HG02623 (cell line): ENCODE data around the gene NVL.

Experiments
- ATAC-seq: cut with Tn5 transposase; IDR thresholded peaks from one replicate; pipeline ENCODE4 v1.9.1; 2021; ENCODE audit warnings: moderate library complexity; ENCODE audit not compliant: unreplicated experiment

Gene NVL

DNA sequence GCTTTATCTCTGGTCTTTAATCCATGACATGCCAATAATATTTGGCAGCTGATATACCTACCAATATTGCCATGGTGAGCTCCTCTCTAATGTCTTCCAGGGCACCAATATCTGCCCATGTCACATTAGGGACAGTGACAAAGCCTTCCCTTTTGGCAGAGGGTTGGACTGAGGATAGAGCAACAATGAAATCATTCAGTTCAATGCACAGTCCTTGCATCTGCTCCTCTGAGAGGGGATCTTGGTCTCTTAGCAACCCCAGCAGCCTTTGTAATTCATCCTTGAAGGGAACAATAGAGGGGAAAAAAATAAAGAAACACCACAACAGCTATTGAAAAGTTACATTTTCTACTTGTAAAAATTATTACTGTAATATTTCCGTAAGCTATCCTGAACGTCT, 42.3 kb downstream of the NVL start:
- no peak for ATAC-seq

DNA sequence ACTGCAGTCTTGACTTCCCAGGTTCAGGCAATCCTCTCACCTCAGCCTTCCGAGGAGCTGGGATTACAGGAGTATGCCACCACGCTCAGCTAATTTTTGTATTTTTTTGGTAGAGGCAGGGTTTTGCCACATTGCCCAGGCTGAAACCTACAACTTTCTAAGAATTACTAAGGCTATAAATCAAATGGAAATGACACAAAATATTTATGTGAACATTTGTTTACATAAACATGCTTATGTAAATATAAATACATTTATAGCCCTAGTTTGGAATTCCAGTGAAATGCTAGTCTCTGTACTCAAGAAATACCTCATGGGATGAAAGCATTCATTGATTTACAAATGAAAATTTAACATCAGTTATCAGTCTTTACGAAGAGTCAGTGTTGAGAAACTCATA, 47.8 kb downstream of the NVL start:
- no peak for ATAC-seq

DNA sequence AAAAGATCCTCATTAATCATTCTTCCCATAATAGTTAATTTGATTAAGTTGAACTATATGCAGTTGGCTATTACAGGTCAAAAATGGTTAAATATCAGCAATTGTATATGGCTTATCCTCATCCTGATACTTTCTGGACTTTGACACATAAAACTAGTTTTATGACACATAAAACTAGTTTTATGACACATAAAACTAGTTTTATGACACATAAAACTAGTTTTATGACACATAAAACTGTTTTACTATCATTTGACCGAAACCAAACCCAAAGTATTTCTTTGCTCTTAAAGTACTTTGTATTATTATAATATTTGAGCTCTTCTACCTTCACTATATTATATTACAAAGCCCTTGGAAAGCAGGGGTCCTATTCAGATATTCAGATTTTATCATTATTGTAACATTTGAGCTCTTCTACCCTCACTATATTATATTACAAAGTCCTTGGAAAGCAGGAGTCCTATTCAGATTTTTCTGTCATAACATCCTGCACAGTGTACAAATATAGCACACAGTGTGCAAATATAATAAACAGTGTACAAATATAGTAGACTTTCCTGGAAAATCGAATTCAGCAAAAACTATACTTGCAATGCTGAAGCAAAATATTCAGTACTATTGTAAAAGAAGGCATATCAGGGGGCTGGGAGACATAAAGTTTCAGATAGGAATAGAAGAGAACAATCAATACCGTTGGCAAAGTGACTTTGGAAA, 53.0 kb downstream of the NVL start:
- ATAC-seq, result no peak

DNA sequence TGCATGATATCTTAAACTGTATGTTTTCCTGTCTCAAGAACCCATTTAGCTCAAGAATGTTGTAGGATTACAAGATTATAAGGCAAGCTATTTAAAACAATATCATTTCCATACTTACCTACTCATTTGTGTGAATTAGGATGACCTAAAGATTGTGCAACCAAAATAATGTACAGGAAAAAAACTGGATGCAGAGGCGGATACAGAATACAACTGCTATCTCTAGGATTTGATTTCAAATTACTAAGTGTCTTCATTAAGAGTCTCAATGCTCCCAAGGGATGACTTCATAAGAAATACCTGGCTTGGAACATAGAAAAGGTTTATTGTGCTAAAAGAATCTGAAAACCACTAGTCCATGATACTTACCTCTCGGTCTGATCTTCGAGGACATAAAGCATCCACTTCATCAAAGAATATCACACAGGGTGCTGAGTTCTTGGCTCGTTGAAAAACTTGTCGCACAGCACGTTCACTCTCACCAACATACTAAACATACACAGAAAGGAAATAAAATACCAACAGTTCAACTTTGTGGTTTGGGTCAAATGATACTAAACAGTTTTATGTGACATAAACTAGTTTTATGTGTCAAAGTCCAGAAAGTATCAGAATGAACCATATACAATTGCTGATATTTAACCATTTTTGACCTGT, 54.9 kb downstream of the NVL start:
- no peak for ATAC-seq

DNA sequence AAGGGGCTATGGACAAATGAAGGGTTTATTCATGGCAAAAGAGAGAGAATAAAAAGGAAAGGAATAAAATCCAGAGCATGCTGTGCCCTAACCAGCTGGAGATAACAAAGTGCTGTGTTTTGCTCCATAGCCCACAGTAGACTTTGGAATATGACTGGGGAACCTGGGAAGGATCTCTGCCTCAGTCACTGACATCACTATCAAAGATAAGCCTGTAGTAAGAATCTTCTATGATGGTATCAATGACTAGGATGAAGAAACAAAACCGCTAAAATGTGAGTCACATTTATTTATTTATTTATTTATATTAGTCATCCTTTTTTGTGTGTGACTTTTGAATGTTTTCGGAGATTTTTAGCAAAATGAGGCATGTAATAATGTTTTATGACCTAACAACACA, 56.3 kb downstream of the NVL start:
- ATAC-seq, result no peak

DNA sequence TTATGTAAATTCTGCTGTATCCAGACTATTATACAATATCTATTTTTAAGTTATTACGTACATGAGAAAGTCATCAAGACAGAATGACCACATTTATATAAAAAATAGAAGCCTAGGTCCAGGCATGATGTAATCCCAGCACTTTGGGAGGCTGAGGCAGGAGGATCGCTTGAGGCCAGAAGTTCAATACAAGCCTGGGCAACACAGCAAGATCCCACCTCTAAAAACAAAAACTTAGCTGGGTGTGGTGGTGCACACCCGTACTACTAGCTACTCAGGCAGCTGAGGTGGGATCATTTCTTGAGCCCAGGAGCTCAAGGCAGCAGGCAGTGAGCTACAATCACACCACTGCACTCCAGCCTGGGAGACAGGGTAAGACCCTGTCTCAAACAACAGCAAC, 58.9 kb downstream of the NVL start:
- no peak for ATAC-seq

DNA sequence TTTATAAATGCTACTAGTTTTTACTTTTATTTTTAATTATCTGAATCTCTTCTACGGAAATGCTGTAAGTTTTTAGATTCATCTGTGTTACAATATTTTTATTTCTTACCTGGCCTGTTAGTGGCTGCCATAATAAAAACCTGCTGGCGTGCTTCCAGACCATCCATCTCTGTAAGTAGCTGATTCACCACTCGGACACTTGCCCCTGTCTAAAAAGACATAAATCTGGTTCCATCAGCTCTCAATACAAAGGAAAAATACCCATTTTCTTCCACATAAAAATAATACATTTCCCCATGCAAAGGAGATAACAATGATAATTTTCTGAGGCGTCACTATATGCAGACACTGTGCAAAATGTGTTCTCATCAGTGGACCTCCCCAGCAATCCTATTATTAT, 62.0 kb downstream of the NVL start:
- ATAC-seq, result no peak

DNA sequence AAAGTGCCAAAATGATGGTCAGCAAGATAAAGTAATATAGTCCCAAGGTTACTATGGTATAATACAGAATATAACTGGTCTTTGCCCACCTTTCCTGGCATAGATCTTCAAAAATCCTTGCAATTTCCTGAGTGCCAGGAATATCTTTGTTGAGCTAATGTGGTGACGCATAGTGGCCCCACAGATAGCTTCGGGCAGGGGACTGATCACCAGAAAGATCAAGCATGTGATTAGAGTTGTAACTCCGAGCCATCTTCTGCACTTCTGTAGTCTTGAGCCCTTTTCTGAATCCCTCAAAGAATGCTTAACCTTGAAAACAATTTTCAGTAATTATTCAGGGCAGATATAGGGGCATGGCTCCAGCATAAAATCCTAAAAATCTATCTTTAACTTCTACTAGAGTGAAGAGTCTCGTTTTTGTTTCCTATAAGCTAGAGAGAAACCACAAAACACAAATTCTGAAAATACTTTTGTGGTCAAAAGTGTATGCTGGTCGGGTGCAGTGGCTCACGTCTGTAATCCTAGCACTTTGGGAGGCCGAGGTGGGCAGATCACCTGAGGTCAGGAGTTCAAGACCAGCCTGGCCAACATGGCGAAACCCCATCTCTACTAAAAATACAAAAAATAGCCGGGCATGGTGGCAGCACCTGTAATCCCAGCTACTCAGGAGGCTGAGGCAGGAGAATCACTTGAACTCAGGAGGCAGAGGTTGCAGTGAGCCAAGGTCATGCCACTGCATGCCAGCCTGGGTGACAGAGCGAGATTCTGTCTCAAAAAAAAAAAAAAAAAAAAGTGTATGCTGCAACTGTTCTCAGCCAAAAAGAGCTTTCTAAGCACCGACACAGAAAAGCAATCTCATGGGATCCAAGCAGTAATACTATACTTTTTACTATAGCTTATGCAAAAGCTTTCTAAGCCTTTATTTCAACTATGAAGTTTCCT, 62.8 kb downstream of the NVL start:
- ATAC-seq, result no peak

DNA sequence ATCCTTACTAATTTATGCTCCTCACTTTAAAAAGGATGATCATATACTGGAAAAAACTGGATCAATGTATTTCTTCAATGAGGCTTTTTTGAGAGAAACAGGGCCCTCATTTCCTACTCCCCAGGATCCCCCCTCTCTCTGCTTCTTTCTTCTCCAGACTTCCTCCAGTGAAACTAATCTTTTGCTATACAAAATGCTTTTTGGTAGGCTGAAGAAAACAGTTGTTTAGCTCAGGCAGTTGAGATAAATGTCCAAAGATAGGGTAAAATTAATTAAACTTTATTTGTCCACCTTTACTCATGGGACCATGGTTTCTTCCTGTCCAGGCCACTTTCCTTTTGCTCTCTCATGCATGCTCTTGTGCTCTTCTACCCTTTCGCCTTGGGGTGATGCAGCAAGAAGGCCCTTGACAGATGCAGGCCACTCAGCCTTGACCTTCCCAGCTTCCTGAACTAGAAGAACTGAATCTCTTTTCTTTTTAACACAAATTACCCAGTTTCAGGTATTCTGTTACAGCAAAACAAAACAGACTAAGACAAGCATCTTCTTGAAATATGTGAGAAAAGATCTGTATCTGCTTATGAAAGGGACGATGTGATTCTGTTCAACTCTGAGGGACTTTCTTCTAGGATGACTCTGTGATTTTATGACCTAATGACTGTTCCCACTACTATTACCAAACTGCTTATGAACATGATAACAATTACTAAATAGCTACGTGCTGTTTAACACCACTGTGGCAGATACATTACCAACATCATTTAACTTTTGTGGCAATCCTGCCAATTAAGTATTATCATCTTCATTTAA, 63.7 kb downstream of the NVL start:
- no peak for ATAC-seq

DNA sequence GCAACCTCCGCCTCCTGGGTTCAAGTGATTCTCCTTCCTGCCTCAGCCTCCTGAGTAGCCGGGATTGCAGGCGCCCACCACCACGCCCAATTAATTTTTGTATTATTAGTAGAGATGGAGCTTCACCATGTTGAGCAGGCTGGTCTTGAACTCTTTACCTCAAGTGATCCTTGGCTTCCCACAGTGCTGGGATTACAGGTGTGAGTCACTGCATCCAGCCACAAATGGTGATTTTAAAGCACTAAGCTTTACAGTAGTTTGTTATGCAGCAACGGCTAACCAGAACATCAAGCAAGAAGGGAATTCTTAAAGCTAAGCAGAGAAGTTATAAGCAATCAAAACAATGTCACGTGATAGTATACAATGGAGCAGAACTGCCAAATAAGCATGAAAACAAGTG, 65.7 kb downstream of the NVL start:
- no peak for ATAC-seq

DNA sequence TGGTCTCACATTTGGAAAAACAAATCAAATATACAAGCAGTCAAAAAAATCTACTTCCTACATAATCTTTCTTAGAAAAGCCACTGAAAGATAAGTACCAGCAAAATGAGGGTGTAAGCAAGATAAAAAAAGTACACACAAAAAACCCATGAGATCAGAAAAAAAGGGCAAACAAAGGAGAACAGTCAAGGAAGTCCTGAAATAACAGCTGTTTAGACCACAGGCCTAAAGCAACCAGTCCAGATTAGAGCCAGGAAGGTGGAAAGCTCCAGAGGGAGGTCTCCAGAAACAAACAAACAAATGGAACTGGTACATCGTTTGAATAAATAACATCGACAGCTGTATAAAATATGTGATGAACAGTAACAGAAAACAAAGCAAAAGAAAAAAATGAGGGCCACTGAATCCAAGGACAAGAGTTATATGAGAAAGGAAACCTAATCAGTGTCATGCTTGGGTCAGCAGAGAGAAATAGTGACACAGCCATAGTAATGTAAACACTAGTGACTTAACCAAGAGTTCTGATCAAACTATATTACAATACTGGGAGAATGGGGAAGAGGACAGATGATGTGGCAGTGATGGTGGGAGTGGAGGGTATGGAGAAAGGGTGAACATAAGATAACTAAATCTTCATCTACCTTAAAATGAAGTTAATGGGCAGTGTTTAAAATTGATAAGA, 67.5 kb downstream of the NVL start:
- no peak for ATAC-seq

DNA sequence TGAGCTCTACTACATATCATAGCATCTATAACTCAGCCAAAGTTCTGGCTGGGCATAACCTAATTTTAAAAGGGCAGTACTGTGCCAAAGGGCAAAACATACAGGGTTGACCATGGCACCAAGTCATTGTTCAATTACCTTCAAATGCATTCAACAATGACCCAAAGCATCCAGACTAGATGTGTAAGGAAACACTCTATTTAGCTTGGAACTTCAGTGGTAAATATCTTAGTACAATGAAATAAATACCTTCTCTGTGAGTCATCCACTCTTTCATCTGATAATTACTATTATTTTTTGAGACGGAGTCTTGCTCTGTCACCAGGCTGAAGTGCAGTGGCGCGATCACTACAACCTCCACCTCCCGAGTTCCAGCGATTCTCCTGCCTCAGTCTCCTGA, 70.0 kb downstream of the NVL start:
- no peak for ATAC-seq

DNA sequence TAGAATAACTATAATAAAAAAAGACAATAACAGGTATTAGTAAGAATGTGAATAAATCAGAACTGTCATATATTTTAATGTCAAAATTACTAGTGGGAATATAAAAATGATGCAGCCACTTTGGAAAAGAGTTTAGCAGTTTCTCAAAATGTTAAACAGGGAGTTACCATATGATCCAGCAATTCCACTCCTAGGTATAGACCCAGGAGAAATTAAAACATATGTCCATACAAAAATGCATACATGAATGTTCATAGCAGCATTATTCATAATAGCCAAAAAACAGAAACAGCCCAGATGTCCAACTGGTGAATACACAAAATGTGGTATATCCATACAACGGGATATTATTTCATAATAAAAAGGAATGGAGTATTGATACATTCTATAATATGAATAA, 71.6 kb downstream of the NVL start:
- no peak for ATAC-seq

DNA sequence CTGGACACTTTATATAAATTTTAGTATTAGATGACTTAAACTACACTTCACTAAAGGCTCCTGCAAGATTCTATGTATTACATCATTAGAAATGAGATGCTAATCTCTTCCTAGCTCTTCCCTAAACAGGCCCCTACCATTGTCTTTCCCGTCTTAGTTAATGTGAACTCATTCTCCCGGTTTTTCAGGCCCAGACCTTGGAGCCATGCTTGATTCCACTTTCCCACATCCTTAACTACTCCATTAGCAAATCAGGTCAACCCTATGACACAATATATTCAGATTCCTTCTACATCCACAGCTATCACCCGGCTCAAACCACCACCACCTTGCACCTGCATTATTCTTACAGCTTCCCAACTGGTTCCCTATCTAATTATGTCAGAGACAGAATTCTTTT, 73.3 kb downstream of the NVL start:
- ATAC-seq, result no peak

DNA sequence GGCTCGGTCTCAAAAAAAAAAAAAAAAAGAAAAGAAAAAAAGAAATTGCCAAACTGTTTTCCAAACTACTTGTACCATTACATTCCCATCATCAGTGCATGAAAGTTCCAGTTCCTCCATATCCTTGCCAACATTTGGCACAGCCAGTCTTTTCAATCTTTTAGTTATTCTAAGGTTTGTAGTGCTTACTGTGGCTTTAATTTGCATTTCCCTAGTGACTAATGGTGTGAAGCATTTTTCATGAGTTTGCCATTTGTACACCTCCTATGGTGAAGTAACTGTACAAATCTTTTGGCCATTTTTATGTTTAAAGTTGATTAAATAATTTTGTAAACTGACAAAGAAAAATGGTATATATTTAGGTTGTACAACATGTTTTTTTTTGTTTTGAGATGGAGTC, 76.3 kb downstream of the NVL start:
- ATAC-seq, result no peak

DNA sequence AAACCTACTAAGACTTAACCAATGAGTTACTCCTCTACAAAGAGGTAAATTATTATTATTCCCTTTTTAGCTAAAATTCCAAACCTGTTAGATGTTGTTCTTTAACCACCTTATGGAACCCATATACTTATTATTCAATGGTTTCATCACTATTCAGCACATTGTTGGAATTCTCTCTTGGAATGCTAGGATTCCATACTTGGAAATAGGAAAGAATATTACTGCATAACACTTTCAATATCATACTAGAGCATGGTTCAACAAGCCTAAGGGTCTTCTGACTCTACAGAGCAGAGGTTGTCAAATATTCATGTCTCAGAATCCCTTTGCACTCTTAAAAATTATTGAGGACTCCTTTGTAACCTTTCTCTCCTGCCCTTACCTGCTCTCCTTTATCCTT, 77.5 kb downstream of the NVL start:
- ATAC-seq, result no peak

DNA sequence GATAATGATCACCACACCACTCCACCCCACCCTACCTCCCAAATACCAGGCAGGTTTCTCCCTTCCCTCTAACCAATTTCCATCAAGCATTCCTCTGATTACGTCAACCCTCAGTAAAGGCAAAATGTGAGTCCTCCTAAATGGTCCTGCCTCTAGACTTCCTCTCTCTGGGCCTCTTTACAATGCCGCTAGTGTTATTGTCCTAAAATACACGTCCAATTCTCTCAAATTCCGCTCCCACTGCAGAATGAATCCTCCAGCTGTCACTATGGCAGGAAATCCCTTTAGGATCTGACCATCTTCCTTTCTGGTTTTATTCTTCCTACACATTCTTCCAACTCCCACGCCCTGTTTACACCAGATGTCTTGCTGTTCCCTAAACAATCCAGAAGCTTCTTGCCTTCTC, 78.2 kb downstream of the NVL start:
- ATAC-seq, result no peak

DNA sequence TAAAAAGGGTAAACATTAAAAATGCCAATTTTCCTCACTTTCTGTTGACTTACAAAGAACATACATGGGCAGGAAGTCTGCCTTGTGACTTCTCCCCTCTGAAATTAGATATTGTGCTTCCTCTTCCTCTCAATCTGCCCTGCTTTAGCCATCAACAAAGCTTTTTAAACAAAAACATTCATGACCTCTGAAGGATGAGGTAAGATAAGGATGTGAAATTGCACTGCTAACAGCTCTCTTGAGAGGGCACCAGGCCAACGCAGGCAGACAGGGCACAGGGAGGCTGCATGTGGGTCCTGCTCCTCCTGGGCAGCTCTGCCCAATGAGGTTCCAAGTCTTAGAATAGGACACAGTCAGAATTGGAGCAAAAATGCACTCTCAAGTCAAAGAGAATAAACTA, 84.8 kb downstream of the NVL start:
- ATAC-seq, result no peak

DNA sequence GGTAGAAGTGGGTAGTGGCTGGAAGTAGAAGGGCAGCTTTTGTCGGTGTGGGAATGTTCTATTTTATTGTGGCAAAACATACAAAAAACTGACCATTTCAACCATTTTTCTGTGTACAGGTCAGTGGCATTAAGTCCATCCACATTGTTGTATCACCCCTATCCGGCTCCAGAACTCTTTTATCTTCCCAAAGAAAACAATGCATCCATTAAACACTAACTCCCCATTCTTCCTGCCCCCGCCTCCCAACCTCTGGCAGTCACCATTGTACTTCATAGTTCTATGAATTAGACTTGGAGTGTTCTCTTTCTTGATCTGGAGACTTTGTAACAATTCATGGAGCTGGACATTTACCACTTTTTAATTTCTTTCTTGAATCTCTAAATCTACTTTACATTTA, 91.2 kb downstream of the NVL start:
- ATAC-seq, result no peak

DNA sequence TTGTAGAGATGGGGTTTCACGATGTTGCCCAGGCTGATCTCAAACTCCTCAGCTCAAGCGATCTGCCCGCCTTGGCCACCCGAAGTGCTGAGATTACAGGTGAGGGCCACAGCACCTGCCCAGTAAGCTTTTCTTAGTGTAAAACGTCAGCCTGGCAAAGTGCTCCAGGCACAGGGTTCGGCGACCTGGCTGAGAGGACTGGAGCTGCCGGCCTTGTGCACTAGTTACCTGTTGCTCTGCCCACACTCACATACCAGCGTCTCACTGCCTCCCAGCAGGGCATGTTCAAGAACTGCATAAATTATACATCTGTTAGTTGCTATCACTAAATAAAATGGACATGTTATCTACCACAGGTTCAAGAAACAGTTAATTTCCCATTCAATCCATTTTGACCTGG, 91.8 kb downstream of the NVL start:
- ATAC-seq, result no peak
